Measurements from ENCODE around the gene MCMBP.

GRCh38 chr10:119871881-119872609, 598 bp downstream of the MCMBP start:
- no peak for TF ChIP-seq EZH2 (IDR thresholded peaks at IDR 0.05; ENCODE audit: borderline replicate concordance, insufficient read depth, low read depth, low read length, poor library complexity, severe bottlenecking)
- TF ChIP-seq, protein P1, sequence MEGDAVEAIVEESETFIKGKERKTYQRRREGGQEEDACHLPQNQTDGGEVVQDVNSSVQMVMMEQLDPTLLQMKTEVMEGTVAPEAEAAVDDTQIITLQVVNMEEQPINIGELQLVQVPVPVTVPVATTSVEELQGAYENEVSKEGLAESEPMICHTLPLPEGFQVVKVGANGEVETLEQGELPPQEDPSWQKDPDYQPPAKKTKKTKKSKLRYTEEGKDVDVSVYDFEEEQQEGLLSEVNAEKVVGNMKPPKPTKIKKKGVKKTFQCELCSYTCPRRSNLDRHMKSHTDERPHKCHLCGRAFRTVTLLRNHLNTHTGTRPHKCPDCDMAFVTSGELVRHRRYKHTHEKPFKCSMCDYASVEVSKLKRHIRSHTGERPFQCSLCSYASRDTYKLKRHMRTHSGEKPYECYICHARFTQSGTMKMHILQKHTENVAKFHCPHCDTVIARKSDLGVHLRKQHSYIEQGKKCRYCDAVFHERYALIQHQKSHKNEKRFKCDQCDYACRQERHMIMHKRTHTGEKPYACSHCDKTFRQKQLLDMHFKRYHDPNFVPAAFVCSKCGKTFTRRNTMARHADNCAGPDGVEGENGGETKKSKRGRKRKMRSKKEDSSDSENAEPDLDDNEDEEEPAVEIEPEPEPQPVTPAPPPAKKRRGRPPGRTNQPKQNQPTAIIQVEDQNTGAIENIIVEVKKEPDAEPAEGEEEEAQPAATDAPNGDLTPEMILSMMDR (IDR thresholded peaks at IDR 0.05), result no peak

Data from B cell (primary cell).